HepG2 (cell line): ENCODE measurements around the gene BBLN. TPM values are rescaled to one million over a fixed set of nuclear protein-coding genes. Genes with fewer than 3 reads are reported as not detected.

Experiments used
- KDM6A ChIP-seq: IDR thresholded peaks from 2 replicates; pipeline ENCODE4 v1.6.1; 2016; ENCODE audit warnings: low read depth
- POLR2G ChIP-seq: fragments of 200-400 bp; formaldehyde crosslinking; IDR thresholded peaks from 2 replicates; pipeline ENCODE4 v1.6.1; 2018; ENCODE audit warnings: mild to moderate bottlenecking, low read depth, low read length, moderate library complexity
- SMARCE1 ChIP-seq: fragments of 450-650 bp; IDR thresholded peaks from 2 replicates; pipeline ENCODE4 v1.6.1; 2017; ENCODE audit warnings: borderline replicate concordance
- SOX6 ChIP-seq, 2 experiments: fragments of 450-650 bp in 1 of 2; sonication (generic) in 1 of 2; formaldehyde crosslinking in 1 of 2; IDR thresholded peaks; 2 replicates each; pipeline versions ENCODE4 v1.4.0 to v1.6.1; 2017 to 2020; ENCODE audit warnings: antibody characterized with exemption in 1 of 2, mild to moderate bottlenecking in 1 of 2, missing genetic modification reagents in 1 of 2
- ZBTB38 ChIP-seq: sonication (generic); formaldehyde crosslinking; IDR thresholded peaks from 2 replicates; pipeline ENCODE4 v1.5.1; 2020; ENCODE audit warnings: mild to moderate bottlenecking, missing genetic modification reagents
- ZNF12 ChIP-seq: sonication (generic); formaldehyde crosslinking; IDR thresholded peaks from 2 replicates; pipeline ENCODE4 v1.5.0; 2020; ENCODE audit warnings: missing genetic modification reagents
- ZNF460 ChIP-seq: sonication (generic); formaldehyde crosslinking; IDR thresholded peaks from 2 replicates; pipeline ENCODE4 v1.5.1; 2020; ENCODE audit warnings: missing genetic modification reagents, mild to moderate bottlenecking, borderline replicate concordance
- ZNF501 ChIP-seq: sonication (generic); formaldehyde crosslinking; IDR thresholded peaks from 2 replicates; pipeline ENCODE4 v1.5.1; 2020; ENCODE audit warnings: mild to moderate bottlenecking, moderate library complexity, missing genetic modification reagents
- ZNF616 ChIP-seq: sonication (generic); formaldehyde crosslinking; IDR thresholded peaks from 2 replicates; pipeline ENCODE4 v1.5.0; 2020; ENCODE audit warnings: low read depth, mild to moderate bottlenecking, missing genetic modification reagents
- ZNF777 ChIP-seq: sonication (generic); formaldehyde crosslinking; IDR thresholded peaks from 2 replicates; pipeline ENCODE4 v1.4.0; 2020; ENCODE audit warnings: missing genetic modification reagents
- ZNF816 ChIP-seq: sonication (generic); formaldehyde crosslinking; IDR thresholded peaks from 2 replicates; pipeline ENCODE4 v1.8.0; 2022; ENCODE audit warnings: missing genetic modification reagents, mild to moderate bottlenecking, borderline replicate concordance
- ZSCAN30 ChIP-seq: sonication (generic); formaldehyde crosslinking; IDR thresholded peaks from 2 replicates; pipeline ENCODE4 v1.5.0; 2020; ENCODE audit warnings: mild to moderate bottlenecking, missing genetic modification reagents
- polyA plus RNA-seq, 8 experiments: library from polyadenylated mRNA; depleted of rRNA in 3 of 8; stranded (reverse) in 7 of 8; unstranded in 1 of 8; fragments of >200 nt; fragmentation: Illumina TruSeq in 4 of 8; extraction: Trizol in 4 of 8; gene quantifications; 2 replicates each; pipeline versions ENCODE4 v1.2.1 to v1.2.3, GENCODE V29; 2011 to 2016; ENCODE audit warnings: low read depth in 4 of 8, missing spikeins in 1 of 8, mixed read lengths in 1 of 8; ENCODE audit not compliant: insufficient read depth in 1 of 8
- total RNA-seq, 5 experiments: library from RNA; depleted of rRNA; stranded (reverse); fragments of >200 nt; fragmentation: Illumina TruSeq; extraction: Trizol; gene quantifications; 2 replicates each; pipeline ENCODE4 v1.2.3, GENCODE V29; 2016; ENCODE audit warnings: low read depth in 1 of 5
- TF ChIP-seq, protein P1 (sequence below): sonication (generic); formaldehyde crosslinking; IDR thresholded peaks from 2 replicates; pipeline ENCODE4 v1.5.1; 2020; ENCODE audit warnings: missing genetic modification reagents, mild to moderate bottlenecking, borderline replicate concordance
- TF ChIP-seq, protein P2 (sequence below): sonication (generic); formaldehyde crosslinking; IDR thresholded peaks from 2 replicates; pipeline ENCODE4 v1.5.0; 2020; ENCODE audit warnings: mild to moderate bottlenecking, missing genetic modification reagents
- TF ChIP-seq, protein P3 (sequence below): IDR thresholded peaks from 2 replicates; pipeline ENCODE4 v1.6.1; 2016; ENCODE audit warnings: missing biosample characterization, missing genetic modification reagents, low read depth
- TF ChIP-seq, protein P4 (sequence below): sonication (generic); formaldehyde crosslinking; IDR thresholded peaks from 2 replicates; pipeline ENCODE4 v1.5.1; 2020; ENCODE audit warnings: mild to moderate bottlenecking, missing genetic modification reagents
- TF ChIP-seq, protein P5 (sequence below): sonication (generic); formaldehyde crosslinking; IDR thresholded peaks from 2 replicates; pipeline ENCODE4 v1.5.0; 2020; ENCODE audit warnings: missing genetic modification reagents

Gene BBLN
- total and polyA plus RNA-seq, 2 of the 13 experiments (the other 11 are each of a cell fraction or from before 2014, with no cell fraction given): 27.6 to 33.1 TPM

DNA sequence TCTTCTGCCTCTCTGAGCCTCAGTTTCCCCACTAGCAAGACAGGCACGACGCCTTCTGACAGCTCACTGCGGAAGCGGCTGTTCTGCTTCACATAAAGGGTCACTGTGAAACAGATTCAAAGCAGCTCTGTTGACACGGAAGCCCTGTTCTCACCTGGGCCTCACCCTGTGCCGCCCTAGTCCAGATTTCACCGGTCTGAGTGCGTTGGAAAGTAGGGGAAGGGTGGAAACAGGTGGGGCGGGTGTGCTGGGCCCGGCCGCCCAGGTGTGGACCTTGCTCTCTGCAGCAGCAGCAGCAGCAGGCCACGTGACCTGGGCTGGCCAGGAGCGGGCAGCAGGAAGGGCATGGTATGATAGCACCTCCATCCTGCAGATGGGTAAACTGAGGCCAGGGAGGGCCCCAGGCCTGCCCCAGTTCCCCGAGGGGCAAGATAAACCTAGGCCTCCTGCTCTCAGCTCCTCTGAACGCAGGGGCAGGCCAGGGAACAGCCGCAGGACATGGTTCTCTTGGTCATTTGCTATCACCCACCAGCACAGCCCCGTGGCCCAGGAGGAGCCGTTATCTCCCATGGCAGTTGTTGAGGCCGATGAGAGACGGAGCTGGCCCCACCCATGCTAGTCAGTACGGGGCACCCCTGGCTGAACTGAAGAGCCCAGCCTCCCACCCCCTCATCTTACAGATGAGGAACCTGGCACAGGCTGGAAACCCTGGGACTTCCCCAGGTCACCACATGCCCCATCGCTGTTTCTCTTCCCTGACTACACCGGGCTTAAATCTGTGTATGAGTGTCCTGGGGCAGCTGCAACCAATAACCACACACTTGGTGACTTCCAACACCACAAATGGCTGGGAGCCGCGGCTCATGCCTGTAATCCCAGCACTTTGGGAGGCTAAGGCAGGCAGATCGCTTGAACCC, 44.6 kb upstream of the BBLN start (continued):
- TF ChIP-seq ZNF816 (peak; percentile 60; the same call in 1 of the 2 replicates), ZNF501 (CRISPR knock-in tag) (peak; percentile 98), ZBTB38 (CRISPR knock-in tag) (peak; percentile 88), ZNF12 (CRISPR knock-in tag) (0 out of 2 replicates have a peak, but pooled peaks have one; percentile 27), POLR2G (no peak), SMARCE1 (no peak), ZSCAN30 (no peak), ZNF460 (CRISPR knock-in tag) (peak; percentile 67; the same call in 1 of the 2 replicates), ZNF777 (CRISPR knock-in tag) (no peak), ZNF616 (CRISPR knock-in tag) (no peak), SOX6 (IDR thresholded peaks at IDR 0.05) (no peak), SOX6 (CRISPR knock-in tag; IDR thresholded peaks at IDR 0.05) (peak; percentile 95), KDM6A (CRISPR knock-in tag) (peak; percentile 100)
- TF ChIP-seq, protein P1, sequence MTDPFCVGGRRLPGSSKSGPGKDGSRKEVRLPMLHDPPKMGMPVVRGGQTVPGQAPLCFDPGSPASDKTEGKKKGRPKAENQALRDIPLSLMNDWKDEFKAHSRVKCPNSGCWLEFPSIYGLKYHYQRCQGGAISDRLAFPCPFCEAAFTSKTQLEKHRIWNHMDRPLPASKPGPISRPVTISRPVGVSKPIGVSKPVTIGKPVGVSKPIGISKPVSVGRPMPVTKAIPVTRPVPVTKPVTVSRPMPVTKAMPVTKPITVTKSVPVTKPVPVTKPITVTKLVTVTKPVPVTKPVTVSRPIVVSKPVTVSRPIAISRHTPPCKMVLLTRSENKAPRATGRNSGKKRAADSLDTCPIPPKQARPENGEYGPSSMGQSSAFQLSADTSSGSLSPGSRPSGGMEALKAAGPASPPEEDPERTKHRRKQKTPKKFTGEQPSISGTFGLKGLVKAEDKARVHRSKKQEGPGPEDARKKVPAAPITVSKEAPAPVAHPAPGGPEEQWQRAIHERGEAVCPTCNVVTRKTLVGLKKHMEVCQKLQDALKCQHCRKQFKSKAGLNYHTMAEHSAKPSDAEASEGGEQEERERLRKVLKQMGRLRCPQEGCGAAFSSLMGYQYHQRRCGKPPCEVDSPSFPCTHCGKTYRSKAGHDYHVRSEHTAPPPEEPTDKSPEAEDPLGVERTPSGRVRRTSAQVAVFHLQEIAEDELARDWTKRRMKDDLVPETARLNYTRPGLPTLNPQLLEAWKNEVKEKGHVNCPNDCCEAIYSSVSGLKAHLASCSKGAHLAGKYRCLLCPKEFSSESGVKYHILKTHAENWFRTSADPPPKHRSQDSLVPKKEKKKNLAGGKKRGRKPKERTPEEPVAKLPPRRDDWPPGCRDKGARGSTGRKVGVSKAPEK (CRISPR knock-in tag): peak; percentile 64; the same call in 1 of the 2 replicates
- TF ChIP-seq, protein P2, sequence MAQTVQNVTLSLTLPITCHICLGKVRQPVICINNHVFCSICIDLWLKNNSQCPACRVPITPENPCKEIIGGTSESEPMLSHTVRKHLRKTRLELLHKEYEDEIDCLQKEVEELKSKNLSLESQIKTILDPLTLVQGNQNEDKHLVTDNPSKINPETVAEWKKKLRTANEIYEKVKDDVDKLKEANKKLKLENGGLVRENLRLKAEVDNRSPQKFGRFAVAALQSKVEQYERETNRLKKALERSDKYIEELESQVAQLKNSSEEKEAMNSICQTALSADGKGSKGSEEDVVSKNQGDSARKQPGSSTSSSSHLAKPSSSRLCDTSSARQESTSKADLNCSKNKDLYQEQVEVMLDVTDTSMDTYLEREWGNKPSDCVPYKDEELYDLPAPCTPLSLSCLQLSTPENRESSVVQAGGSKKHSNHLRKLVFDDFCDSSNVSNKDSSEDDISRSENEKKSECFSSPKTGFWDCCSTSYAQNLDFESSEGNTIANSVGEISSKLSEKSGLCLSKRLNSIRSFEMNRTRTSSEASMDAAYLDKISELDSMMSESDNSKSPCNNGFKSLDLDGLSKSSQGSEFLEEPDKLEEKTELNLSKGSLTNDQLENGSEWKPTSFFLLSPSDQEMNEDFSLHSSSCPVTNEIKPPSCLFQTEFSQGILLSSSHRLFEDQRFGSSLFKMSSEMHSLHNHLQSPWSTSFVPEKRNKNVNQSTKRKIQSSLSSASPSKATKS (CRISPR knock-in tag): no peak
- TF ChIP-seq, protein P3, sequence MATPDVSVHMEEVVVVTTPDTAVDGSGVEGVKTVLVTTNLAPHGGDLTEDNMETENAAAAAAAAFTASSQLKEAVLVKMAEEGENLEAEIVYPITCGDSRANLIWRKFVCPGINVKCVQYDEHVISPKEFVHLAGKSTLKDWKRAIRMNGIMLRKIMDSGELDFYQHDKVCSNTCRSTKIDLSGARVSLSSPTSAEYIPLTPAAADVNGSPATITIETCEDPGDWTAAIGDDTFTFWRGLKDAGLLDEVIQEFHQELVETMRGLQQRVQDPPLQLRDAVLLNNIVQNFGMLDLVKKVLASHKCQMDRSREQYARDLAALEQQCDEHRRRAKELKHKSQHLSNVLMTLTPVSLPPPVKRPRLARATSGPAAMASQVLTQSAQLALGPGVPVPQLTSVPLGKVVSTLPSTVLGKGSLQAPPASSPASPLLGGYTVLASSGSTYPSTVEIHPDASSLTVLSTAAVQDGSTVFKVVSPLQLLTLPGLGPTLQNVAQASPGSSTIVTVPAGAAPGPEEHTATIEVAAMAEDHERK (CRISPR knock-in tag): no peak
- TF ChIP-seq, protein P4, sequence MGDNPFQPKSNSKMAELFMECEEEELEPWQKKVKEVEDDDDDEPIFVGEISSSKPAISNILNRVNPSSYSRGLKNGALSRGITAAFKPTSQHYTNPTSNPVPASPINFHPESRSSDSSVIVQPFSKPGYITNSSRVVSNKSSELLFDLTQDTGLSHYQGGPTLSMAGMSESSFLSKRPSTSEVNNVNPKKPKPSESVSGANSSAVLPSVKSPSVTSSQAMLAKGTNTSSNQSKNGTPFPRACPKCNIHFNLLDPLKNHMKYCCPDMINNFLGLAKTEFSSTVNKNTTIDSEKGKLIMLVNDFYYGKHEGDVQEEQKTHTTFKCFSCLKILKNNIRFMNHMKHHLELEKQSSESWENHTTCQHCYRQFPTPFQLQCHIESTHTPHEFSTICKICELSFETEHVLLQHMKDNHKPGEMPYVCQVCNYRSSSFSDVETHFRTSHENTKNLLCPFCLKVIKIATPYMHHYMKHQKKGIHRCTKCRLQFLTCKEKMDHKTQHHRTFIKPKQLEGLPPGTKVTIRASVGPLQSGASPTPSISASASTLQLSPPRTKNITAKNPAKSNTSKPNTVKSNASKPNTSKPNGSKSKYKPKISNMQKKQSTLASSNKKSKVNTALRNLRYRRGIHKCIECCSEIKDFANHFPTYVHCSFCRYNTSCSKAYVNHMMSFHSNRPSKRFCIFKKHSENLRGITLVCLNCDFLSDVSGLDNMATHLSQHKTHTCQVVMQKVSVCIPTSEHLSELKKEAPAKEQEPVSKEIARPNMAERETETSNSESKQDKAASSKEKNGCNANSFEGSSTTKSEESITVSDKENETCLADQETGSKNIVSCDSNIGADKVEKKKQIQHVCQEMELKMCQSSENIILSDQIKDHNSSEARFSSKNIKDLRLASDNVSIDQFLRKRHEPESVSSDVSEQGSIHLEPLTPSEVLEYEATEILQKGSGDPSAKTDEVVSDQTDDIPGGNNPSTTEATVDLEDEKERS (CRISPR knock-in tag): peak; percentile 80
- TF ChIP-seq, protein P5, sequence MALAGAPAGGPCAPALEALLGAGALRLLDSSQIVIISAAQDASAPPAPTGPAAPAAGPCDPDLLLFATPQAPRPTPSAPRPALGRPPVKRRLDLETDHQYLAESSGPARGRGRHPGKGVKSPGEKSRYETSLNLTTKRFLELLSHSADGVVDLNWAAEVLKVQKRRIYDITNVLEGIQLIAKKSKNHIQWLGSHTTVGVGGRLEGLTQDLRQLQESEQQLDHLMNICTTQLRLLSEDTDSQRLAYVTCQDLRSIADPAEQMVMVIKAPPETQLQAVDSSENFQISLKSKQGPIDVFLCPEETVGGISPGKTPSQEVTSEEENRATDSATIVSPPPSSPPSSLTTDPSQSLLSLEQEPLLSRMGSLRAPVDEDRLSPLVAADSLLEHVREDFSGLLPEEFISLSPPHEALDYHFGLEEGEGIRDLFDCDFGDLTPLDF (CRISPR knock-in tag): 0 out of 2 replicates have a peak, but pooled peaks have one; percentile 22
